Upper lobe of right lung (tissue), 1 donor: ENCODE measurements around the gene GOLT1B. TPM values are rescaled to one million over a fixed set of nuclear protein-coding genes. Genes with fewer than 3 reads are reported as not detected.

Source experiments
- ATAC-seq: fragments of 200-7000 bp; cut with Tn5 transposase; one replicate; pipeline ENCODE4 v1.9.1; 2020; ENCODE audit warnings: mild to moderate bottlenecking, moderate library complexity
- DNase-seq: peaks from one replicate; pipeline ENCODE4 v3.0.0-alpha.2; 2020
- H3K27ac ChIP-seq: fragments of 200-600 bp; one replicate; pipeline ENCODE4 v1.8.0; 2022
- H3K27me3 ChIP-seq: fragments of 200-600 bp; one replicate; pipeline ENCODE4 v1.8.0; 2022; ENCODE audit warnings: mild to moderate bottlenecking
- H3K36me3 ChIP-seq: fragments of 200-600 bp; one replicate; pipeline ENCODE4 v1.8.0; 2022
- H3K4me1 ChIP-seq: fragments of 200-600 bp; one replicate; pipeline ENCODE4 v1.8.0; 2022
- H3K4me3 ChIP-seq: fragments of 200-600 bp; one replicate; pipeline ENCODE4 v1.8.0; 2022; ENCODE audit warnings: mild to moderate bottlenecking
- H3K9me3 ChIP-seq: fragments of 200-600 bp; one replicate; pipeline ENCODE4 v1.8.0; 2022
- intact Hi-C: fragments of 100-400 bp; cut with DNase I; formaldehyde crosslinking; loops from one replicate; pipeline ENCODE4 v1.11.0; 2022
- total RNA-seq: library from RNA; stranded (reverse); fragmentation: NEBNext Ultra II Directional; extraction: Animal tissue kit (Norgen Biotek cat#: 25700); gene quantifications from one replicate; pipeline ENCODE4 v1.2.1, GENCODE V29; 2021
- TF ChIP-seq, protein P1 (sequence below): fragments of 200-600 bp; IDR thresholded peaks from one replicate; pipeline ENCODE4 v1.8.0; 2022; ENCODE audit warnings: antibody characterized with exemption
- donor health status: DM: no; HTN: yes; CAD: no; lungs with severe emphysema.

GOLT1B gene
- total RNA-seq, 1 donor from 2014 or later = 25.0 TPM

DNA sequence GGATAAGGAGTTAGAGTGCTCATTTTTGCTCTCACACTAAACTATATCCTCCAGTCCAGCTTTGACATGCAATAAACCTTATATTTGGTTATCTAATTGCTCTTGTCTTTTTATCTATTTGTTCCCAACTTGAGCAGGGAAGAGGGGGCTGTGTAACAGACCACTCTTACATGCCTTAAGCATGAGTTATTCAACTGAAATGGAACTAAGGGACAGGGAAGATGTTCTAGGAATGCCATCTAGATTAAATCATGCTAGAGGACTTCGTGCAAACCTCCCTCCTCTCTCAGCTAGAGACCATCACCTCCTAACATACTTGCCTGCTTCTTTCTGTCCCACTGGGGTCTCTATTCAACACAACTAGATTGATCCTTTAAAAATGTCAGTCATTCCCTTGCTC, 45.1 kb downstream of the GOLT1B start:
- H3K4me1 ChIP-seq = no peaks in the 10 kb centered on the region
- no peak for ATAC-seq
- no peak overlapping the region for H3K4me3 ChIP-seq
- TF ChIP-seq, protein P1, sequence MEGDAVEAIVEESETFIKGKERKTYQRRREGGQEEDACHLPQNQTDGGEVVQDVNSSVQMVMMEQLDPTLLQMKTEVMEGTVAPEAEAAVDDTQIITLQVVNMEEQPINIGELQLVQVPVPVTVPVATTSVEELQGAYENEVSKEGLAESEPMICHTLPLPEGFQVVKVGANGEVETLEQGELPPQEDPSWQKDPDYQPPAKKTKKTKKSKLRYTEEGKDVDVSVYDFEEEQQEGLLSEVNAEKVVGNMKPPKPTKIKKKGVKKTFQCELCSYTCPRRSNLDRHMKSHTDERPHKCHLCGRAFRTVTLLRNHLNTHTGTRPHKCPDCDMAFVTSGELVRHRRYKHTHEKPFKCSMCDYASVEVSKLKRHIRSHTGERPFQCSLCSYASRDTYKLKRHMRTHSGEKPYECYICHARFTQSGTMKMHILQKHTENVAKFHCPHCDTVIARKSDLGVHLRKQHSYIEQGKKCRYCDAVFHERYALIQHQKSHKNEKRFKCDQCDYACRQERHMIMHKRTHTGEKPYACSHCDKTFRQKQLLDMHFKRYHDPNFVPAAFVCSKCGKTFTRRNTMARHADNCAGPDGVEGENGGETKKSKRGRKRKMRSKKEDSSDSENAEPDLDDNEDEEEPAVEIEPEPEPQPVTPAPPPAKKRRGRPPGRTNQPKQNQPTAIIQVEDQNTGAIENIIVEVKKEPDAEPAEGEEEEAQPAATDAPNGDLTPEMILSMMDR = no peak
- H3K27ac ChIP-seq = no peak overlapping the region
- no peaks in the 10 kb centered on the region for H3K9me3 ChIP-seq
- no peak for DNase-seq
- H3K27me3 ChIP-seq = no peaks in the 10 kb centered on the region
- no peaks in the 10 kb centered on the region for H3K36me3 ChIP-seq
- intact Hi-C loops = no loop called here

DNA sequence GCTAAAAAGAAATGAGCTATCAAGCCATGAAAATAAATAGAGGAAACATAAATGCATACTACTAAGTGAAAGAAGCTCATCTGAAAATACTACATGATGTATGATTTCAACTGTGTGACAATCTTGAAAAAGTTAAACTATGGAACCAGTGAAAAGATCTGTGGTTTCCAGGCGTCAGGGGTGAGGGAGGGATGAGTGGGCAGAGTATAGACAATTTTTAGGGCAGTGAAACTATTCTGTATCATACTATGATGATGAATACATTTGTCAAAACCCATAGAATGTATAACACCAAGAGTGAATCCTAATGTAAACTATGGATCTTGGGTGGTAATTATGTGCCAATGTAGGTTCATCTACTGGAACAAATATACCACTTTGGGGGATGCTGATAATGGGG, 45.8 kb downstream of the GOLT1B start:
- ATAC-seq (no peak), DNase-seq (no peak)
- no peak overlapping the region for H3K27ac ChIP-seq
- no peaks in the 10 kb centered on the region for H3K9me3 ChIP-seq
- no peaks in the 10 kb centered on the region for H3K4me1 ChIP-seq
- intact Hi-C loops = no loop called here
- no peaks in the 10 kb centered on the region for H3K27me3 ChIP-seq
- no peaks in the 10 kb centered on the region for H3K36me3 ChIP-seq
- TF ChIP-seq, protein P1 = no peak
- no peak overlapping the region for H3K4me3 ChIP-seq

DNA sequence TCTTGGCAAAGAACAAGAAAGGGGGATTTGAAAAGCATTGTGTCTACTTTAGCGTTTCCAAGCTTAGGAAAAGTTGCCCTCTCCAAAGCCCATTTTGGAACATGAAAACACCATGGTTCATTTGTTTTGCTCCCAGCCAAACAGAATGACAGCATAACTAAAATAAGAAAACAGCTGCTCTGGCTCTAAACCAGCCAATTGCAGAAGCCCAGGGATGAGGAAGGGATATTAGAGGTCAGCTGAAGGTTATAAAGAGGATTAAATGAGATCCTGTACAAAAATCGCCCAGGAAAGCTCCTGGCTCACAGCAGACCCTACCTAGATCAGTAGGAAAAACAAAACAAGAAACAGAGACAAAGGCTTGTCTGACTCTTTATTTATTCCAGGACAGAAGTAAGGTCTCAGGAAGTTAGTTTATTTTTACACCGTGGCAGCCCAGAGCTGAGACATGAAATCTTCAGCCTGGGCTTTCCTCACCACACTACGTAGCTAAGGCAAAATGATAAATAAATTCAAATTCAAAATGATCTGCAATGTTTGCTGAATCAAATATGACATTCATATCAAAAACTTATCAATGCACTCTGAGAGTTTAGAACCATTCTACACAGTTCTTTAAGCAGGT, 50.4 kb downstream of the GOLT1B start:
- ATAC-seq (no peak), DNase-seq (no peak)
- no peaks in the 10 kb centered on the region for H3K27me3 ChIP-seq
- H3K4me3 ChIP-seq = no peak overlapping the region
- no peaks in the 10 kb centered on the region for H3K9me3 ChIP-seq
- TF ChIP-seq, protein P1 = no peak
- intact Hi-C loops = no loop called here
- no peaks in the 10 kb centered on the region for H3K36me3 ChIP-seq
- H3K4me1 ChIP-seq = no peaks in the 10 kb centered on the region
- H3K27ac ChIP-seq = peak overlapping the region; percentile 47

DNA sequence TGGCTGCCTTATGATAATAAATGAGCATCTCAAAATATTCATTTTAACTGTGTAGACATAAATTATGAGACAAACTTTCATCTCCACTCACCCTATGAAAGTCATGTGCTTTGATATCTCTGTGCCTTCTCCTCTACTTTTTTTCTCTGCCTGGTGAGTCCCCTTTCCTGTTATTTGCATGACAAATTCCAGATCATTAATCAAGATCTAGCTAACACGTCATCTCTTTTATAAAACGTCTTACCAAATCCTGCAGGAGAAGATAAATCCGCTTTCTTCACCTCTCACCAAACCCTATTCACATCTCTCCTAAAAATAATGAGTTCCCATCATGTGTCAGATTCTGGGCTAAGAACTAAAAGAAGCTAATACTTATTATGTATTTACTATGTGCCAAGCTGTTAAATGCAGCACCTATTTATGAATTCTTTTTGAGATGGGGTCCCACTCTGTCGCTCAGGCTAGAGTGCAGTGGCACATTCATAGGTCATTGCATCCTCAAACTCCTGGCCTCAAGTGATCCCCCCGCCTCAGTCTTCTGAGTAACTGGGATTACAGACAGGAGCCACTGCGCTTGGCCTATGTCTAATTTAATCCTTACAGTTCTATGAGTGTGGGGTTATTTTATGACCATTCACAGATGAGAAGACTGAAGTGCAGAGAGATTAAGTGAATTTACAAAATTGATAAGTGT, 51.2 kb downstream of the GOLT1B start:
- no peak for ATAC-seq
- DNase-seq = no peak
- TF ChIP-seq, protein P1 = no peak
- H3K4me3 ChIP-seq = no peak overlapping the region
- H3K36me3 ChIP-seq = no peaks in the 10 kb centered on the region
- no peak overlapping the region for H3K27ac ChIP-seq
- no peaks in the 10 kb centered on the region for H3K4me1 ChIP-seq
- intact Hi-C loops = no loop called here
- no peaks in the 10 kb centered on the region for H3K9me3 ChIP-seq
- H3K27me3 ChIP-seq = no peaks in the 10 kb centered on the region

DNA sequence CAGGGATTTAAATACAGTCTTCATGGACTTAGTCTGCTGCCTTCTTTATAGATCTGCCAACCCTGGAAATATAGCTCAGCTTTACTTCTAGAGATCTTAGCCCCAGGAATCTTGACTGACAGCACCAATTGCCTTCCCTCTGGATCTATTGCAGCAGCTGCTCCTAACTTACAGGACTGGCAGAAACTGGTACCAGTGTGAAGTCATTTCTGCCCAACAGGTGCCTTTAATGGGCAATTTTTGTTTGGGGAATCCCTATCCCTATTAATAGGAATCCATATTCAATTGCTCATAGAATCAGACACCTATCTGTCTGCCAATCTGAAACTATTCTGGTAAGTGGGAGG, 51.7 kb downstream of the GOLT1B start:
- H3K9me3 ChIP-seq = no peaks in the 10 kb centered on the region
- intact Hi-C loops = no loop called here
- H3K36me3 ChIP-seq = no peaks in the 10 kb centered on the region
- ATAC-seq (no peak), DNase-seq (no peak)
- no peak overlapping the region for H3K4me3 ChIP-seq
- no peak overlapping the region for H3K27ac ChIP-seq
- H3K27me3 ChIP-seq = no peaks in the 10 kb centered on the region
- TF ChIP-seq, protein P1 = no peak
- H3K4me1 ChIP-seq = no peaks in the 10 kb centered on the region
